Measurements from ENCODE around the gene IQSEC1.

Gene IQSEC1

GRCh38 chr3:12946251-12946648 is 127.0 kb downstream of the IQSEC1 start:
- peaks cover 0 to 7% of the 10 kb centered on the region in 2 donors for H3K36me3 ChIP-seq (ENCODE audit: control insufficient read depth in 1 of 2, insufficient read depth in 2 of 2, low read length in 2 of 2)
- H3K27ac ChIP-seq (ENCODE audit: low read length): no peak overlapping the region
- H3K4me3 ChIP-seq (ENCODE audit: low read depth in 1 of 2, low read length in 2 of 2): no peak overlapping the region
- peaks cover 12 to 51% of the 10 kb centered on the region in 2 donors for H3K4me1 ChIP-seq (ENCODE audit: control insufficient read depth in 1 of 2, insufficient read depth in 2 of 2, low read length in 2 of 2)
- H3K9me3 ChIP-seq (ENCODE audit: control insufficient read depth in 1 of 2, low read length in 2 of 2): no peaks in the 10 kb centered on the region
- no peaks in the 10 kb centered on the region for H3K27me3 ChIP-seq (ENCODE audit: low read depth, low read length)

- Histone ChIP-seq H3K4me3 (ENCODE audit: low read depth in 1 of 2, low read length in 2 of 2) (no peak overlapping the region), H3K4me1 (ENCODE audit: control insufficient read depth in 1 of 2, insufficient read depth in 2 of 2, low read length in 2 of 2) (peaks cover 12 to 61% of the 10 kb centered on the region in 2 donors), H3K9me3 (ENCODE audit: control insufficient read depth in 1 of 2, low read length in 2 of 2) (no peaks in the 10 kb centered on the region), H3K36me3 (ENCODE audit: control insufficient read depth in 1 of 2, insufficient read depth in 2 of 2, low read length in 2 of 2) (peaks cover 0 to 15% of the 10 kb centered on the region in 2 donors), H3K27ac (ENCODE audit: low read length) (no peak overlapping the region), H3K27me3 (ENCODE audit: low read depth, low read length) (no peaks in the 10 kb centered on the region)
Measured at GRCh38 chr3:12944849-12945248, 128.4 kb downstream of the IQSEC1 start.

GRCh38 chr3:12944413-12944812 is 128.8 kb downstream of the IQSEC1 start:
- Histone ChIP-seq H3K27ac (ENCODE audit: low read length) (no peak overlapping the region), H3K36me3 (ENCODE audit: control insufficient read depth in 1 of 2, insufficient read depth in 2 of 2, low read length in 2 of 2) (peaks cover 0 to 18% of the 10 kb centered on the region in 2 donors), H3K9me3 (ENCODE audit: control insufficient read depth in 1 of 2, low read length in 2 of 2) (no peaks in the 10 kb centered on the region), H3K4me3 (ENCODE audit: low read depth in 1 of 2, low read length in 2 of 2) (no peak overlapping the region), H3K4me1 (ENCODE audit: control insufficient read depth in 1 of 2, insufficient read depth in 2 of 2, low read length in 2 of 2) (peaks cover 12 to 62% of the 10 kb centered on the region in 2 donors), H3K27me3 (ENCODE audit: low read depth, low read length) (no peaks in the 10 kb centered on the region)

GRCh38 chr3:12943124-12944021 is 129.9 kb downstream of the IQSEC1 start:
- Histone ChIP-seq H3K36me3 (ENCODE audit: control insufficient read depth in 1 of 2, insufficient read depth in 2 of 2, low read length in 2 of 2) (peaks cover 0 to 18% of the 10 kb centered on the region in 2 donors), H3K27me3 (ENCODE audit: low read depth, low read length) (no peaks in the 10 kb centered on the region), H3K4me1 (ENCODE audit: control insufficient read depth in 1 of 2, insufficient read depth in 2 of 2, low read length in 2 of 2) (peaks cover 12 to 63% of the 10 kb centered on the region in 2 donors), H3K27ac (ENCODE audit: low read length) (no peak overlapping the region), H3K4me3 (ENCODE audit: low read depth in 1 of 2, low read length in 2 of 2) (no peak overlapping the region), H3K9me3 (ENCODE audit: control insufficient read depth in 1 of 2, low read length in 2 of 2) (no peaks in the 10 kb centered on the region)

GRCh38 chr3:12941495-12942023 is 131.7 kb downstream of the IQSEC1 start:
- no peaks in the 10 kb centered on the region for H3K27me3 ChIP-seq (ENCODE audit: low read depth, low read length)
- H3K36me3 ChIP-seq (ENCODE audit: control insufficient read depth in 1 of 2, insufficient read depth in 2 of 2, low read length in 2 of 2): peaks cover 1 to 18% of the 10 kb centered on the region in 2 donors
- H3K4me1 ChIP-seq (ENCODE audit: control insufficient read depth in 1 of 2, insufficient read depth in 2 of 2, low read length in 2 of 2): peaks cover 10 to 60% of the 10 kb centered on the region in 2 donors
- no peak overlapping the region for H3K4me3 ChIP-seq (ENCODE audit: low read depth in 1 of 2, low read length in 2 of 2)
- H3K9me3 ChIP-seq (ENCODE audit: control insufficient read depth in 1 of 2, low read length in 2 of 2): no peaks in the 10 kb centered on the region
- H3K27ac ChIP-seq (ENCODE audit: low read length): no peak overlapping the region

- no peaks in the 10 kb centered on the region for H3K9me3 ChIP-seq (ENCODE audit: control insufficient read depth in 1 of 2, low read length in 2 of 2)
- no peak overlapping the region for H3K27ac ChIP-seq (ENCODE audit: low read length)
- no peaks in the 10 kb centered on the region for H3K27me3 ChIP-seq (ENCODE audit: low read depth, low read length)
- peaks cover 6 to 56% of the 10 kb centered on the region in 2 donors for H3K4me1 ChIP-seq (ENCODE audit: control insufficient read depth in 1 of 2, insufficient read depth in 2 of 2, low read length in 2 of 2)
- no peak overlapping the region for H3K4me3 ChIP-seq (ENCODE audit: low read depth in 1 of 2, low read length in 2 of 2)
- peaks cover 6 to 24% of the 10 kb centered on the region in 2 donors for H3K36me3 ChIP-seq (ENCODE audit: control insufficient read depth in 1 of 2, insufficient read depth in 2 of 2, low read length in 2 of 2)
Measured at GRCh38 chr3:12940854-12941253, 132.4 kb downstream of the IQSEC1 start.

- Histone ChIP-seq H3K27ac (ENCODE audit: low read length) (peak overlapping the region; percentile 33), H3K4me3 (ENCODE audit: low read depth in 1 of 2, low read length in 2 of 2) (no peak overlapping the region), H3K36me3 (ENCODE audit: control insufficient read depth in 1 of 2, insufficient read depth in 2 of 2, low read length in 2 of 2) (peaks cover 9 to 34% of the 10 kb centered on the region in 2 donors), H3K9me3 (ENCODE audit: control insufficient read depth in 1 of 2, low read length in 2 of 2) (no peaks in the 10 kb centered on the region), H3K27me3 (ENCODE audit: low read depth, low read length) (no peaks in the 10 kb centered on the region), H3K4me1 (ENCODE audit: control insufficient read depth in 1 of 2, insufficient read depth in 2 of 2, low read length in 2 of 2) (peaks cover 3 to 56% of the 10 kb centered on the region in 2 donors)
Measured at GRCh38 chr3:12939137-12939536, 134.1 kb downstream of the IQSEC1 start.

- Histone ChIP-seq H3K4me1 (ENCODE audit: control insufficient read depth in 1 of 2, insufficient read depth in 2 of 2, low read length in 2 of 2) (peaks cover 3 to 64% of the 10 kb centered on the region in 2 donors), H3K36me3 (ENCODE audit: control insufficient read depth in 1 of 2, insufficient read depth in 2 of 2, low read length in 2 of 2) (peaks cover 9 to 41% of the 10 kb centered on the region in 2 donors), H3K4me3 (ENCODE audit: low read depth in 1 of 2, low read length in 2 of 2) (no peak overlapping the region), H3K27me3 (ENCODE audit: low read depth, low read length) (no peaks in the 10 kb centered on the region), H3K9me3 (ENCODE audit: control insufficient read depth in 1 of 2, low read length in 2 of 2) (no peaks in the 10 kb centered on the region), H3K27ac (ENCODE audit: low read length) (peak overlapping the region; percentile 33)
Measured at GRCh38 chr3:12938258-12938711, 134.9 kb downstream of the IQSEC1 start.

GRCh38 chr3:12935861-12936830 is 137.1 kb downstream of the IQSEC1 start:
- Histone ChIP-seq H3K27ac (ENCODE audit: low read length) (no peak overlapping the region), H3K4me3 (ENCODE audit: low read depth in 1 of 2, low read length in 2 of 2) (no peak overlapping the region), H3K36me3 (ENCODE audit: control insufficient read depth in 1 of 2, insufficient read depth in 2 of 2, low read length in 2 of 2) (peaks cover 16 to 38% of the 10 kb centered on the region in 2 donors), H3K9me3 (ENCODE audit: control insufficient read depth in 1 of 2, low read length in 2 of 2) (no peaks in the 10 kb centered on the region), H3K4me1 (ENCODE audit: control insufficient read depth in 1 of 2, insufficient read depth in 2 of 2, low read length in 2 of 2) (peaks cover 3 to 74% of the 10 kb centered on the region in 2 donors), H3K27me3 (ENCODE audit: low read depth, low read length) (no peaks in the 10 kb centered on the region)

- H3K27me3 ChIP-seq (ENCODE audit: low read depth, low read length): no peaks in the 10 kb centered on the region
- no peak overlapping the region for H3K4me3 ChIP-seq (ENCODE audit: low read depth in 1 of 2, low read length in 2 of 2)
- H3K27ac ChIP-seq (ENCODE audit: low read length): no peak overlapping the region
- H3K36me3 ChIP-seq (ENCODE audit: control insufficient read depth in 1 of 2, insufficient read depth in 2 of 2, low read length in 2 of 2): peaks cover 16 to 35% of the 10 kb centered on the region in 2 donors
- no peaks in the 10 kb centered on the region for H3K9me3 ChIP-seq (ENCODE audit: control insufficient read depth in 1 of 2, low read length in 2 of 2)
- H3K4me1 ChIP-seq (ENCODE audit: control insufficient read depth in 1 of 2, insufficient read depth in 2 of 2, low read length in 2 of 2): peaks cover 3 to 70% of the 10 kb centered on the region in 2 donors
Measured at GRCh38 chr3:12935023-12935860, 138.0 kb downstream of the IQSEC1 start.
